Muscle layer of duodenum (tissue), 2 donors: Measurements from ENCODE around the gene LRTM2.
"Not testable (repeated sequence)": the region's sequence is repeated elsewhere in the genome, so short reads cannot be mapped to it uniquely, and the experiment has no call there.

Experiments used
- H3K27ac ChIP-seq: one replicate; pipeline ENCODE4 v1.7.0; 2013; ENCODE audit warnings: mild to moderate bottlenecking, low read length
- H3K27me3 ChIP-seq: one replicate; pipeline ENCODE4 v1.7.0; 2013; ENCODE audit warnings: low read depth, mild to moderate bottlenecking, control low read depth, low read length
- H3K36me3 ChIP-seq, 2 donors: one replicate each; pipeline ENCODE4 v1.7.0; 2013; ENCODE audit warnings: low read length in 2 of 2, control low read depth in 1 of 2, mild to moderate bottlenecking in 1 of 2; ENCODE audit not compliant: insufficient read depth in 2 of 2, control insufficient read depth in 1 of 2
- H3K4me1 ChIP-seq, 2 donors: one replicate each; pipeline ENCODE4 v1.7.0; 2013; ENCODE audit warnings: low read length in 2 of 2, mild to moderate bottlenecking in 2 of 2, control low read depth in 1 of 2, moderate library complexity in 1 of 2; ENCODE audit not compliant: insufficient read depth in 2 of 2, control insufficient read depth in 1 of 2
- H3K4me3 ChIP-seq, 2 donors: one replicate each; pipeline ENCODE4 v1.7.0; 2013; ENCODE audit warnings: low read length in 2 of 2, low read depth in 1 of 2, mild to moderate bottlenecking in 1 of 2
- H3K9me3 ChIP-seq, 2 donors: one replicate each; pipeline ENCODE4 v1.7.0; 2013; ENCODE audit warnings: low read length in 2 of 2, control low read depth in 1 of 2, mild to moderate bottlenecking in 1 of 2; ENCODE audit not compliant: control insufficient read depth in 1 of 2
- donor health status: healthy.

The LRTM2 gene

GRCh38 chr12:1815108-1815507 lies 5.3 kb upstream of the LRTM2 start:
- Histone ChIP-seq H3K27me3 (peaks cover 5% of the 10 kb centered on the region), H3K27ac (no peak overlapping the region), H3K4me1 (peaks cover 2 to 3% of the 10 kb centered on the region in 2 donors), H3K4me3 (no peak overlapping the region), H3K36me3 (no peaks in the 10 kb centered on the region), H3K9me3 (no peaks in the 10 kb centered on the region)

GRCh38 chr12:1815814-1816729 lies 4.3 kb upstream of the LRTM2 start:
- Histone ChIP-seq H3K36me3 (no peaks in the 10 kb centered on the region), H3K4me3 (no peak overlapping the region), H3K4me1 (peaks cover 0 to 11% of the 10 kb centered on the region in 2 donors), H3K27me3 (peaks cover 12% of the 10 kb centered on the region), H3K27ac (no peak overlapping the region), H3K9me3 (no peaks in the 10 kb centered on the region)

- H3K27me3 ChIP-seq = peaks cover 20% of the 10 kb centered on the region
- H3K36me3 ChIP-seq = no peaks in the 10 kb centered on the region
- H3K4me3 ChIP-seq = no peak overlapping the region
- peaks cover 0 to 11% of the 10 kb centered on the region in 2 donors for H3K4me1 ChIP-seq
- no peak overlapping the region for H3K27ac ChIP-seq
- H3K9me3 ChIP-seq = no peaks in the 10 kb centered on the region
These were observed 3.5 kb upstream of the LRTM2 start for GRCh38 chr12:1816730-1817348.

- Histone ChIP-seq H3K27me3 (peaks cover 28% of the 10 kb centered on the region), H3K4me1 (peaks cover 0 to 11% of the 10 kb centered on the region in 2 donors)
- H3K36me3 ChIP-seq, H3K27ac ChIP-seq, H3K9me3 ChIP-seq, H3K4me3 ChIP-seq: not testable (repeated sequence)
These were observed 2.4 kb upstream of the LRTM2 start for GRCh38 chr12:1817928-1818327.

- Histone ChIP-seq H3K4me3 (no peak overlapping the region), H3K36me3 (no peaks in the 10 kb centered on the region), H3K9me3 (no peaks in the 10 kb centered on the region), H3K27me3 (peaks cover 28% of the 10 kb centered on the region), H3K4me1 (peaks cover 0 to 11% of the 10 kb centered on the region in 2 donors), H3K27ac (no peak overlapping the region)
These were observed 1.3 kb upstream of the LRTM2 start for GRCh38 chr12:1819050-1819449.

- Histone ChIP-seq H3K27me3 (peaks cover 28% of the 10 kb centered on the region), H3K9me3 (no peaks in the 10 kb centered on the region), H3K4me1 (peaks cover 0 to 11% of the 10 kb centered on the region in 2 donors), H3K4me3 (no peak overlapping the region), H3K36me3 (no peaks in the 10 kb centered on the region), H3K27ac (no peak overlapping the region)
These were observed 794 bp upstream of the LRTM2 start for GRCh38 chr12:1819571-1819970.

- no peak overlapping the region for H3K27ac ChIP-seq
- peaks cover 0 to 11% of the 10 kb centered on the region in 2 donors for H3K4me1 ChIP-seq
- peaks cover 28% of the 10 kb centered on the region for H3K27me3 ChIP-seq
- no peaks in the 10 kb centered on the region for H3K9me3 ChIP-seq
- no peaks in the 10 kb centered on the region for H3K36me3 ChIP-seq
- no peak overlapping the region for H3K4me3 ChIP-seq
These were observed 529 bp downstream of the LRTM2 start for GRCh38 chr12:1820896-1821291.

- Histone ChIP-seq H3K4me1 (peaks cover 0 to 11% of the 10 kb centered on the region in 2 donors), H3K27me3 (peaks cover 28% of the 10 kb centered on the region), H3K9me3 (no peaks in the 10 kb centered on the region), H3K36me3 (no peaks in the 10 kb centered on the region), H3K4me3 (no peak overlapping the region), H3K27ac (no peak overlapping the region)
These were observed 1.4 kb downstream of the LRTM2 start for GRCh38 chr12:1821805-1822204.

- H3K27me3 ChIP-seq = peaks cover 28% of the 10 kb centered on the region
- no peak overlapping the region for H3K27ac ChIP-seq
- no peaks in the 10 kb centered on the region for H3K9me3 ChIP-seq
- H3K4me1 ChIP-seq = peaks cover 0 to 11% of the 10 kb centered on the region in 2 donors
- H3K36me3 ChIP-seq = no peaks in the 10 kb centered on the region
- no peak overlapping the region for H3K4me3 ChIP-seq
These were observed 2.3 kb downstream of the LRTM2 start for GRCh38 chr12:1822699-1823098.

- no peak overlapping the region for H3K4me3 ChIP-seq
- H3K9me3 ChIP-seq = no peaks in the 10 kb centered on the region
- no peak overlapping the region for H3K27ac ChIP-seq
- H3K27me3 ChIP-seq = peaks cover 28% of the 10 kb centered on the region
- peaks cover 0 to 11% of the 10 kb centered on the region in 2 donors for H3K4me1 ChIP-seq
- H3K36me3 ChIP-seq = no peaks in the 10 kb centered on the region
These were observed 2.9 kb downstream of the LRTM2 start for GRCh38 chr12:1823237-1823636.

GRCh38 chr12:1825382-1826102 lies 5.2 kb downstream of the LRTM2 start:
- no peaks in the 10 kb centered on the region for H3K36me3 ChIP-seq
- H3K27me3 ChIP-seq = peaks cover 21% of the 10 kb centered on the region
- peaks cover 0 to 4% of the 10 kb centered on the region in 2 donors for H3K4me1 ChIP-seq
- H3K9me3 ChIP-seq = no peaks in the 10 kb centered on the region
- no peak overlapping the region for H3K27ac ChIP-seq
- H3K4me3 ChIP-seq = no peak overlapping the region
